GM12892 (cell line): ENCODE results near the gene SGCE.

Source experiments
- POLR2A ChIP-seq: IDR thresholded peaks from 2 replicates; pipeline ENCODE4 v1.6.1; 2011; ENCODE audit warnings: low read depth, low read length, control low read depth
- POLR2AphosphoS5 ChIP-seq: IDR thresholded peaks from 2 replicates; pipeline ENCODE4 v1.6.1; 2011; ENCODE audit warnings: low read depth, low read length, control low read depth

GRCh38 chr7:94556028-94556427 is 99.9 kb downstream of the SGCE start:
- no peak for TF ChIP-seq POLR2A
- TF ChIP-seq POLR2AphosphoS5 = no peak
